Daoy (cell line): Measurements from ENCODE around the gene CD2. TPM values are rescaled to one million over a fixed set of nuclear protein-coding genes. Genes with fewer than 3 reads are reported as not detected.

Source experiments
- DNase-seq: peaks from one replicate; pipeline ENCODE4 v3.0.0-alpha.2; 2015; ENCODE audit warnings: low read depth
- total RNA-seq: library from RNA; depleted of rRNA; stranded (reverse); fragments of >200 nt; shearing (Covaris generic); gene quantifications from 2 replicates; pipeline ENCODE4 v1.2.3, GENCODE V29; 2014

The CD2 gene
- total RNA-seq, 1 experiment from 2014 or later = not detected

DNA sequence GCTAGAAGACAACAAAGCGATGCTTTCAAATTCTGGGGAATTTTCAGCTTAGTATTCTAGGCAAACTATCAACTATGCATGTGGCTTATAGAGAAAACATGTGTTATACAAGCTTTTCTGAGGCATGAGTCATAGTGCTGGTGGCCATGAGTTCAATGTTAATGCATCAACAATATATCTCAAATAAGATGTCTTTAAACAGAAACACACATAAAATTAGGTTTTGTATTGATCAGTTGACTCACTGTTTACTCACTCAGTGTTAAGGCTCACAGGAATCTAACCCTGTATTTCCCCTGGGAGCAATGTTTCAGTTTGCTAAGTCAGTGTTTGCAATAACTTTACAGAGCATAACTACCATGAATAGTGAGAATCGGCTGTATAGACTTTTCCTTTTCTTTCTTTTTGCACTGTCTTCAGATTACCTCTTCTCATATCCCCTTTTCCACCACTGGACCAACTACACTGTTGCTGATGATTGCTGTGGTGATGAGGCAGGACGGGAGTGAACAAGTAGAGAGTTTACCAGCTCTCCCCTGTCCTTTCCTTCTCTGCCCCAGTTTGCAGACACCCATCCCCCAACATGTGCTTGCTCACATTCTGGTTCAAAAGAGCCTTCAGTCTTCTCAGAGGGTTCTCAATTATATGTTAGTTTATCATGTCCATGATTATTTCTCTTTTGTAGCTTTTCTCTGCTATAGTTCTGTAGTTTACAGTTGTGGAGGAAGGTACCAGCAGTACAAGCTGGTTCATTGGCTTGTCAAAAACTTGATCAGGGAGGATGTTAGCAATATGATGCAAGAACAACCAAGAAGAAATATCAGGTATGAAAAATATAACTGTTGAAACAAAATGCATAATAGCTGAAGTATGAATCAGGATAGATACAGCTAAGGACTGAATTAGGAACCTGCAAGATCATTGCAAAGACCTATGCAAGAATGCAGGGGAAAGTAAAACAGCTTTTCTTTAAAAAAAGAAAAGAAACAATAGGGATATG lies 23.9 kb downstream of the CD2 start:
- DNase-seq = peak; percentile 51

- no peak for DNase-seq
Measured at GRCh38 chr1:116781034-116781433, 26.8 kb downstream of the CD2 start.

DNA sequence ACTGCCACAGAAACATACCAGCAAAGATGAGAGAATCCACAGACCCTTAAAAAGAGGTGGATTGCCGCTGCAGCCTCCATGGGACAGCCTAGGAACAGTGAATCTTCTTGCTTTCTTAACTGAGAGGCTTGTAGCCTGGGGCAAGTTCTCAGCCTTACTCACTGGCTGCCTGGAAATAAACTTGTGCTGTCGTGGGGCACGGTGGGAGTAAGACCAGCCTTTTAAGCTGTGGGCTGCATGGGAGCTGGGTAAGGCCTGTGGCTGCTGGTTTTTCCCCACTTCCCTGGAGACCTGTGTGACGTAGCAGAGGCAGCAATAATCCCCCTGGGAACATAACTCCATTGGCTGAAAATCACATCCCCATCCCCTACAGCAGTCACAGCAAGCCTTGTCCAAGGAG lies 30.8 kb downstream of the CD2 start:
- DNase-seq = peak; percentile 44

DNA sequence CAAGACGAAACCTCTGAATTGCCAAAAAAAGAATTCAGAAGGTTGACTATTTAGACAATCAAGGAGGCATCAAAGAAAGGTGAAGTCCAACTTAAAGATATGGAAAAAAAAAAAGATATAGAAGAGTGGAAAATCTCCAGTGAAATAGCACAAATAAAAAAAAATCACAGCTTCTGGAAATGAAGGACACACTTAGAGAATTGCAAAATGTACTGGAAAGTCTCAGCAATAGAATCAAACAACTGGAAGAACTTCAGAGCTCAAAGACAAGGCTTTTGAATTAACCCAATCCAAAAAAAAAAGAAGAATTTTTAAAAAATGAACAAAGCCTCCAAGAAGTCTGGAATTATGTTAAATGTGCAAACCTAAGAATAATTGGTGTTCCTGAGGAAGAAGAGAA lies 31.8 kb downstream of the CD2 start:
- DNase-seq = no peak

DNA sequence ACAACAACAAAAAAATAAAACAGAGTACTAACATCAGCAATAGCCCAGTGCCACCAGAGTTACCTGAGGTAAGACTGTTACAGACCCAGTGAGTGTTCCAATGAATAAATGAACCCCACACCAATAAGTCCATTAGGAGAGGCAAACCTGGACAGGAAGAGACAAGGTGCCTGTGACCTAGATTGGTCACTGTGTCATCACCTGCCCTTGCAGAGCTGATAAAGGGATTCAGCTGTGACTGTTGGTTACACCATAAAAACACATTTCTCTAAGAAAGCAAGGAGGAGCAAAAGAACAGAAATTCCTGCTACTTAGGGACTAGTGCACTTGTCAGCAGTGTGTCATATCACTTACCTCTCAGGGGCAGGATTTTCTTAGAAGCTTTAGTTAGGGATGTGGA lies 37.5 kb downstream of the CD2 start:
- DNase-seq = no peak

DNA sequence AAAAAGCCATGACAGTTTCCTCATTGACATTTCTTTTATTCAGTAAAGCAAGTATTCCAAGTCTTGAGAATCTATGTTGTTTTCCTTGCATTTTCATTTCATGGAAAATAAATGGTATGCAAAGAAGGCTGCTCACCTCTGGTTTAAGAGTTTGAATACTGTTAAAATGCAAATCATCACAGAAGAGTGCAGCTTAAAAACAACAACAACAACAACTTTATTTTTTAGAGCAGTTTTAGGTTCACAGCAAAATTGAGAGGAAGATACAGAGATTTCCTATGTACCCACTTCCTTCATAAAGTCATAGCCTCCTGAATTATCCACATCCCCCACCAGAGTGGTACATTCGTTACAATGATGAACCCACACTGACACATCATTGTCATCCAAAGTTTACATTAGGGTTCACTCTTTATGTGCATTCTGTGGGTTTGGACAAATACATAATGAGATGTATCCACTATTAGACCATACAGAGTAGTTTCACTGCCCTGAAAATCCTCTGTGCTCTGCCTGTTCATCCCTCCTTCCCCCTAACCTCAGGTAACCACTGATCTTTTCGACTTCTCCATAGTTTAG lies 39.2 kb downstream of the CD2 start:
- no peak for DNase-seq

GRCh38 chr1:116794371-116794770 lies 40.1 kb downstream of the CD2 start:
- DNase-seq = no peak

DNA sequence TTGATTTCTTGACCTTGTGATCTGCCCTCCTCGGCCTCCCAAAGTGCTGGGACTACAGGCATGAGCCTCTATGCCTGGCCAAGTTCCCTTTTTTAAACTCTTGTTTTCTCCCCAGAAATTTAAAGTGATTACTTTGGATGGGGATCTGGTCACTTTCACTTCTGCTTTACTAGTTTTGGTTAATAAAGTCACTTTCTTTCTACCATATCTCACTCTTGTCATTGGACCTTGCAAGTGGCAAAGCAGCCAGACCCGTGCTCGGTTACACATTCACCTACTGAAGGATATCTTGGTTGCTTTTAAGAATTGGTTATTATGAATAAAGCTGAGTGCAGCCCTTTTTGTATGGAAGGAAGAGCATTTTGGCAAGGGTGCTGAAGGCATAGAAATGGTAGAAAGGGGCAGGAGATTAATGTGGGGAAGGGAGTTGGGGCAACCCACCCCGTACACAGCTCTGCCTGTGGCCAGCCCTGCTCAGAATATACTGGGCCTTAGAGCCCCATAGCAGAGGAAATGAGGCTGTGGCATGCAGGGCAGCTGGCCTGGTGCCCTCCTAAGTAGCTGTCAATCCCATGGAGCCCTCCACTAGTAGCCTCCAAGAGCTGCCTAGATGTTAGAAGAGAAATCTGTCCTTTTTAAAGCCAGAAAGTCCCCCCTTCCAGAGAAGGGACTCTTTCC lies 40.7 kb downstream of the CD2 start:
- no peak for DNase-seq

DNA sequence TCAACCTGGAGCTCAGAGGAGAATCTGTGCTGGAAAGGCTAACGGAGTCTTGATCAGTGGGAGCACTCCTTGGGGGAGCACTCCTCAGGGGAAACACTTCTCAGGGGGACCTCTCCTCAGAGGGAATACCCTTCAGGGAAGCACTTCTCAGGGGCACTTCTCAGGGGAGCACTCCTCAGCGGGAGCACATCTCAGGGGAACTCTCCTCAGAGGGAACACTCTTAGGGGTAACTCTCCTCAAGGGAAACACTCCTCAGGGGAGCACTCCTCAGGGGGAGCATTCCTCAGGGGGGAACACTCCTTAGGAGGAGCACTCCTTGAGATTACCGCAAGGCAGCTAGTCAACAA lies 41.2 kb downstream of the CD2 start:
- DNase-seq = no peak

- DNase-seq = no peak
Measured at GRCh38 chr1:116804736-116805135, 50.5 kb downstream of the CD2 start.

DNA sequence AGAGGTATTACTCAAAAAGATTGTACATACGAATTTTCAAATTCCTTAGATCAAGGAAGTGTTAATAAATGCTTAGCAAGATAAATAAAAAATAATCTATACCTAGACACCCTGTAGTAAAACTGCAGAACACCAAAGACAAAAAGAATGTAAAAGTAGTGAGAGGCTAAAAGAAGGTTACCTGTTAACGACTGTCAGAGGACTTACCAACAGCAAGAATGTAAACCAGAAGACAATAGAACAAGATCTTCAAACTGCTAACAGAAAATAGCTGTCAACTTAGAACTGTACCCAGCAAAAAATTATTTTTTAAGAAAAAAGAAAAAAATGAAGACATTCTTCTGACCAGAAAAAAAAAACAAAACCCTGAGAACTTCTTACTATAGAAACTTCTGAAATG lies 51.2 kb downstream of the CD2 start:
- DNase-seq = no peak

GRCh38 chr1:116806245-116806644 lies 52.0 kb downstream of the CD2 start:
- DNase-seq = no peak

- DNase-seq = no peak
Measured at GRCh38 chr1:116806671-116807070, 52.4 kb downstream of the CD2 start.

GRCh38 chr1:116807394-116808199 lies 53.4 kb downstream of the CD2 start:
- no peak for DNase-seq

DNA sequence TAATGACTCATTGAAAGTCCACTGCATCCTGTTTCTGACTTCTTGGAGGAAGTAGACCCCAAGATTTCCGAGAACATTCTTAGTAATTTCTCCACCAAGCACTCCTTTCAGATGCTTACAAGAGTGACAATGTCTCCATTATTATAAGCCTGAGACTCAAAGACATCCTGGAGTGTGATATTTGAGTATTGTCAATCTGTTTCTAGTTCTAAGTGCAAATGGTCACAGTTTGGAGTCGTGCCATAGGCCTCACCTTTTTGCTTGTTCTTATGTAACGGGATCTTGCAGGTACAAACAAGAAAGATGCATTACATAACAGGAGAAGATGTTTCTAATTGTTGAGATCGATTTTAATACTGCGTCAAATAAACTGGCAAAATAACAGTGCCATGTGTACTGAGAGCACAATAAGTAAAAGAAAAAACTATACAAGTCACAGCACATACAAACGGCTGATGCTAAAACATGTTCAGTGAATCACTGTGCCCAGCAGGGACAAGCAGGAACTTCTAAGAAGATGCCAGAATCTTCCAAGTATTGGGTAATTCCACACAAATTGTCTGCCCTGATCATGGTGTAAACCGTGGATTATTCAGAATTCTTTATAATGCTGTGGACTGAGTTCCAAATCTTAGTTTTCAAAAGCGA lies 54.1 kb downstream of the CD2 start:
- no peak for DNase-seq

DNA sequence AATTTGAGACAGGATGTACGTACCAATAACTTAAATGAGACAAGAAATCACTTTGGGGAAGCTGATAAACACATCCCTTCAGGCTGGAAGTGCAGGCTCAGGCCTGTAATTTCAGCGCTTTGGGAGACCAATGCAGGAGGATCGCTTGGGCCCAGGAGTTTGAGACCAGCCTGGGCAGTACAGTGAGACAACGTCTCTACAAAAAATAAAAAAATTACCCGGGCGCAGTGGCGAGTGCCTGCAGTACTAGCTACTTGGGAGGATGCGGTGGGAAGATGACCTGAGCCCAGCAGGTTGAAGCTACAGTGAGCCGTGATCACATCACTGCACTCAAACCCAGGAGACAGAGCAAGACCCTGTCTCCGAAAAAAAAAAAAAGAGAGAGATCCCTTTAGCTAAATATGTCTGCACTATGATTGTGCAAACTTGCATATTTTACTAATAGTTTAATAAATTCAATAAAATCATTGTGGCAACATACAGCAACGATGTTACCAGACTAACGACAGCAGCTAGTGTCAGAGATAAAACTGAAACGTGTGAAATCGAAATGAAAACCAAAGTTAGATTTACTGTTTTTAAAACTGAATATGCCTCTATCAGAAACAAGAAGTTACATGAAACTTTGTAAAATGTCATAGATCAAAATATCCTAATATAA lies 54.7 kb downstream of the CD2 start:
- DNase-seq = no peak

DNA sequence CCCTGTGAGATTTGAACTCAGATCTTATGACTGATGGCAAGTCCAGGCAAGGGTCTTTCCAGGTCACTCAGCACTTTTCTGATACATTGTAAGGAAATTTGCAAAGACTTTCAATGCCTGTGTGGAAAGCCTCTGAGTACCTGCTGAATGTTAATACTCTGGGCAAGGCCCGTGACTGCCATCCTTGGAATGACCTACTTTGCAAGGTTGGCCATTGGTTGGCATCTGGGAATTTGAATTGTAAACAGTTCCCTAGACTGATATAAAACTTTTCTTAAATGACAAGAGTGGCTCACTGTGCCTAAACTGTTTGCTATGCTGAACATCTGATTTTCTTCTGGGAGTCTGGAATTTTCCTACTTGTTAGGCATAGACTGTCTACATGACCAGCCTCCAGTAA lies 57.1 kb downstream of the CD2 start:
- no peak for DNase-seq

DNA sequence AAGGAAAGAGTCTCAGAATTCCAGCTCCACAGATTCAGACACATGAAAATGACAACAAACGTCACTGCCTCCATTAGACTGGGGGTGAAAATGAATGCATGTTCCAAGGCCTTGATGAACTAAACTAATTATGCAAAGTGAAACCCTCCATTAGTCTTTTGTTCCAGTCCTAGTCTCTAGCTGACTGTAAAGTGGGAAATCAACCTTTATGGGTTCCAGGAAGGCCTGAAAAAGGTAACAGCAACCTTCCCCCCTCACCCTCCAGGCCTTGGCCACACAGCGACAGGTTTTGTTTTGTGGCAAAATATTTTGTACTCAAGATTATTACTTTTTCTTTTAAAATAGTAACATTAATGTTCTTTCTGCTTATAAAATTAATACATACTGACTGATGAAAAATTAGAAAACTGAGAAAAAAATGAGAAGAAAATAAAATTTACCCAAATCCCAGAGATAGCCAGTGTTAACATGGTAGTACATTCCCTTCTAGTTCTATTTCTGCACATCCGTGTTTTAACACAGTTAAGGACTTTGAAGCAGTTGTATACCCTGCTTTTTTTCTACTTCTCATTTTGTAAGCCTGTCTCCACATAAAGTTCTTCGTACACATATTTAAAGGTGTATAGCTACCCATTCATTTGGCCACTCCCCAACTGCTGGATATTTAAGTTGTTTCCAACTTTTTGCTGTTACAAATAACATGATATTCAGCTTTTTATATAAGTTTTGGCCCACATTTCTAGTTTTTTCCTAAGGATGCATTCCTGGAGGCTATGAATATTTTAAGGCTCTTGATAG lies 60.9 kb downstream of the CD2 start:
- DNase-seq = no peak

DNA sequence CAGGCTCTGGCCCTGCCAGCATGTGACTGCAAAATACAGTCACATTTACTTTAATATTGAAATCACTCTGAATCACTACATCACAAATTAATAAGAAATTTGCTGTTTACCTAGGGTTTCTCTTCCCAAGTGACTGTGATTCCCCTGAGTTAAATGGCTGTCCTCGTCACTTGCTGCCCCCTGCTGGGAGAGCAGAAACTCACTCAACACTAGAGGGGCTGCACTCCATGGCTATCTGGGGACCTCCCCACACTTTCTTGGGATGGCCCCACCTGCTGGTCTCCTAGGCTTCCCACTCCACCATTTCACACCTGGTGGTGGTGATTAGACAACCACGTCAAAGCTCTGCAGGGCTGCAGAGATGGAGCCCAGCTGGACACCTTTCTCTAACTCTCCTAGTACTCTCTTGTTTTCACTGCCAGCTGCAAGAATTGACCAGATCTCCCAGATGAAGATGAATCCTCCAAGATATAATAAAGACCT lies 63.4 kb downstream of the CD2 start:
- peak; percentile 78 for DNase-seq
